Articular chondrocyte of knee joint (primary cell): ENCODE results near the gene SNRPB. TPM values are rescaled to one million over a fixed set of nuclear protein-coding genes. Genes with fewer than 3 reads are reported as not detected.

Source experiments
- small RNA-seq: library from RNA; depleted of rRNA; stranded (forward); fragments of <200 nt; gene quantifications from one replicate; pipeline ENCODE3, GENCODE V24; 2012
- total RNA-seq: library from RNA; depleted of rRNA; stranded (reverse); fragments of >200 nt; gene quantifications from 2 replicates; pipeline ENCODE4 v1.2.3, GENCODE V29; 2012

Gene SNRPB
- total RNA-seq: 79.1 and 92.8 TPM in 2 replicates

DNA sequence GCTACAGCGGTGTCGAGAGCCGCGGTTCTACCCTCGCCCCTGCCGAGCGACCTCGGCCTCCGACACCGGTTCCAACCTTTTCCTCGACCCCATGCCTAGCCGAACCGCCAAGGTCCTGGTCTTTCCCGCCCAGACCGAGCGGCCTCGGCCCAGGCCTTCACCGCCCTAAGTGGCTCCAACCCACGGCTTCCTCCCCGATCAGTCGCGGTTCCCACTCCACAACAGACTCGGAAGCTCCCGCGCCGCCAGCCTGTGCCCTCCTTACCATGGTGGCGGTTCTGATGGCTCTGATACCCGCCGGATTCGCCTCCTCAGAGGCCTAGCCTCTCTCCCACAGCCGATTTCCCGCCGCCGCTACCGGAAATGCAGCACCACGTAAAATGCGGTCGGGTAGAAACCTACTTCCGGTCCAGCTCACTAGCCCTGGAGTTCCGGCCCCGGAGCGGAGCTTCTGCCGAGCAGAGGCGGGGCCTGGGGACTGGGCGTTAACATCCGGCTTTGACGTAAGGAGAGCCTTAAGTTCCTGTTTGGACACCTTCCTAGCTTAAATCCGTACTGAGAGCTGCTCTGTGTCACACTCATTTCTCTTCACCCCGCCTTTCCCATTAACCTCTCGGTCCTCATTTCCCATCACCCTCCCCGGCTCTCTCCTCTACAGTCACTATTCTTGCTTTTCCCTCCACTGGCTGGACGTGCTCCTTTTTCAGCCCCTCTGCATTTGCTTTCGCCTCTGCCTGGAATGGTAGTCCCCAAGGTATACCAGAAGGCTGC, at the start of gene SNRPB:
Gene SNRPB (minus strand): TSS at position 367 of the 771 bp plus-strand sequence. CDS start 99 bp downstream, at position 268.

DNA sequence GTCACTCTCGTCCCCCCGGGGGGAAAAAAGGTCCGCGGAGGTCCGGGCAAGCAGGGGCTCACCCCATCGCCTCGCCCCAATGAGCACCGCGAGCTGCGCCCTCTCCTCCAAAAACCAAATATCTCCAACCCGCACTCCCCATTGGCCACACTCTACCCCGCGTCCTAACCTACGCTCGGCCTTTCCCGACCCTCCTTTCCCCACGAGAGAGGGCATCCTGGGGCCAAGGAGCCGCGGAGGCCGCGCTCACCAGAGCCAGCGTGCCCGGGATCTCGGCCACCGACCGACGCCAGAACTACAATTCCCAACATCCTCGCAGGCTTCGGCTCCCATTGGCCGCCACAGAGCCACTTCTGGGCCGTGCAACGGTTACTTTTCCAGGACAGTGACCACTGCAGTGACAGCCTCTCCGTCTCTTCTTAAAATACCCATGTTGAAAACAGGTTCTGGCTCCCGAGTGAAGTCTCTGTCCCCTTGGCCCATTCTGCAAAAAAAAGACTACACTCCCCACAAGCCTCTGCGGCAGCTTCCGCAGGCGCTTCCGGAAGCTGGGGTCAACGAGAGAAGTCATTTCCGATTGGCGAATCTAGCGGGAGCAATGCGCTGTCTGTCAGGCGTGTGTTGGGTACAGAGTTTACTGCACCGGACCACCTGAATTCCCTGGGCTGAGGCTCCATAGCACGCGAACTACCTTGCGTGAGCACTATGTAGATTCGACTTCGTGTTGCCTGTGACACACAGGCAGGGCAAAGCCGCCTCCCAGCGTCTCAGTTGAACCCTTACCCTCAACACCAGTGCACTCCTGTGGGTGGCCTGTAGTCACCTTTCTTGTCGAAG, 38.3 kb upstream of the SNRPB start, which contains the start of gene ZNF343:
Gene ZNF343 (minus strand): TSS at position 285 of the 837 bp plus-strand sequence. CDS start 15,020 bp downstream, outside the sequence.

Small RNAs within 50 kb of the gene (small RNA-seq; reads per million reads assigned to genes)
- not detected for gene RF00019

Other genes with a start within 250 kb of the SNRPB start
- gene TGM3, start 174.8 kb downstream of the SNRPB start, total RNA-seq: 0.39 and 0.43 TPM in 2 replicates
- not detected in 2 replicates for gene TGM6, start 89.9 kb downstream of the SNRPB start, total RNA-seq
- 7.4 and 18.9 TPM in 2 replicates for gene ZNF343, start 38.1 kb upstream of the SNRPB start, total RNA-seq
- not detected in 2 replicates for gene TMC2, start 65.8 kb upstream of the SNRPB start, total RNA-seq
- 61.9 and 66.6 TPM in 2 replicates for gene NOP56, start 181.8 kb upstream of the SNRPB start, total RNA-seq
- gene IDH3B, start 193.4 kb upstream of the SNRPB start, total RNA-seq: 66.7 and 72.4 TPM in 2 replicates
- gene EBF4, start 222.0 kb upstream of the SNRPB start, total RNA-seq: 0.76 and 1.3 TPM in 2 replicates